H1 (cell line): Measurements from ENCODE around the gene SLC6A19. TPM values are rescaled to one million over a fixed set of nuclear protein-coding genes. Genes with fewer than 3 reads are reported as not detected.

Experiments
- CTCF ChIA-PET: fragments of 300-600 bp; sonication (Branson Sonifier 250); formaldehyde crosslinking; loops from one replicate; lab custom pipeline; 2021; ENCODE audit not compliant: partially characterized antibody; lab: Charles Lee
- POLR2A ChIA-PET: fragments of 300-600 bp; sonication (Branson Sonifier 250); formaldehyde crosslinking; loops from one replicate; lab custom pipeline; 2021; ENCODE audit warnings: inconsistent platforms; ENCODE audit not compliant: partially characterized antibody; lab: Charles Lee
- DNase-seq, 2 experiments: peaks; one replicate each; pipeline versions ENCODE4 v3.0.0 to v3.0.0-alpha.2; 2010 to 2022; ENCODE audit warnings: low spot score in 2 of 2, low read depth in 1 of 2, mixed read lengths in 1 of 2
- FAIRE-seq: peaks from 2 replicates; lab custom pipeline; 2011; peaks lifted over from hg19 to GRCh38; lab: Jason Lieb, UNC
- H2AFZ ChIP-seq: 2 replicates; pipeline ENCODE4 v1.8.1; 2012; ENCODE audit warnings: low read length, inconsistent platforms
- H2AK5ac ChIP-seq: 2 replicates; pipeline ENCODE4 v1.6.1; 2013; ENCODE audit warnings: low read depth, low read length
- H2BK120ac ChIP-seq: replicated peaks from 2 replicates; pipeline ENCODE3; 2013; ENCODE audit warnings: low read depth, low read length, inconsistent platforms
- H2BK12ac ChIP-seq: 2 replicates; pipeline ENCODE4 v1.6.1; 2013; ENCODE audit warnings: low read depth, low read length
- H2BK15ac ChIP-seq: 2 replicates; pipeline ENCODE4 v1.6.1; 2013; ENCODE audit warnings: low read length
- H2BK20ac ChIP-seq: 2 replicates; pipeline ENCODE4 v1.6.1; 2013; ENCODE audit warnings: low read length
- H2BK5ac ChIP-seq: 2 replicates; pipeline ENCODE4 v1.6.1; 2013; ENCODE audit warnings: low read depth, low read length
- H3K14ac ChIP-seq: 2 replicates; pipeline ENCODE4 v1.6.1; 2013; ENCODE audit warnings: inconsistent platforms; ENCODE audit not compliant: insufficient read length
- H3K18ac ChIP-seq: 2 replicates; pipeline ENCODE4 v1.6.1; 2013; ENCODE audit warnings: low read length; ENCODE audit errors: extremely low read depth
- H3K23ac ChIP-seq: 2 replicates; pipeline ENCODE4 v1.6.1; 2013; ENCODE audit warnings: inconsistent platforms; ENCODE audit not compliant: insufficient read length
- H3K23me2 ChIP-seq: 2 replicates; pipeline ENCODE4 v1.6.1; 2013; ENCODE audit warnings: low read depth, low read length
- H3K27ac ChIP-seq: 2 replicates; pipeline ENCODE4 v1.6.1; 2011; ENCODE audit warnings: low read depth, low read length, inconsistent platforms
- H3K27me3 ChIP-seq, 4 experiments: replicated peaks in 1 of 4; 1 replicate in 1 of 4; 2 replicates in 3 of 4; pipeline versions ENCODE4 v1.6.1 to v1.8.1; 2011 to 2013; ENCODE audit warnings: low read length in 3 of 4, mild to moderate bottlenecking in 3 of 4, inconsistent platforms in 2 of 4, mixed read lengths in 2 of 4, moderate library complexity in 1 of 4; ENCODE audit not compliant: control insufficient read depth in 3 of 4, insufficient read depth in 3 of 4; ENCODE audit errors: extremely low read depth in 1 of 4
- H3K36me3 ChIP-seq, 4 experiments: 2 replicates each; pipeline versions ENCODE4 v1.6.1 to v1.8.1; 2011 to 2013; ENCODE audit warnings: mild to moderate bottlenecking in 4 of 4, low read length in 3 of 4, moderate library complexity in 2 of 4, control low read depth in 1 of 4, inconsistent platforms in 1 of 4; ENCODE audit not compliant: insufficient read depth in 4 of 4, control insufficient read depth in 2 of 4
- H3K4ac ChIP-seq: replicated peaks from 2 replicates; pipeline ENCODE3; 2013; ENCODE audit warnings: low read length, low read depth, mixed read lengths, inconsistent platforms; ENCODE audit not compliant: insufficient read length
- H3K4me1 ChIP-seq, 4 experiments: replicated peaks in 1 of 4; 1 replicate in 1 of 4; 2 replicates in 3 of 4; pipeline versions ENCODE4 v1.6.1 to v1.8.1; 2011 to 2013; ENCODE audit warnings: low read length in 3 of 4, inconsistent platforms in 2 of 4, mixed read lengths in 1 of 4; ENCODE audit not compliant: insufficient read depth in 4 of 4, control insufficient read depth in 3 of 4
- H3K4me2 ChIP-seq, 2 experiments: 2 replicates each; pipeline versions ENCODE4 v1.6.1 to v1.8.1; 2011 to 2013; ENCODE audit warnings: low read depth in 2 of 2, low read length in 2 of 2, control low read depth in 1 of 2, inconsistent platforms in 1 of 2, mild to moderate bottlenecking in 1 of 2; ENCODE audit not compliant: insufficient read depth in 1 of 2
- H3K4me3 ChIP-seq, 4 experiments: fragments of 200-600, 300-600 bp in 1 of 4; sonication (generic), shearing (Covaris generic), sonication (Bioruptor Twin) in 1 of 4; 2 replicates each; pipeline versions ENCODE4 v1.5.1 to v1.8.1; 2011 to 2016; ENCODE audit warnings: low read length in 4 of 4, low read depth in 3 of 4, control low read depth in 2 of 4, inconsistent platforms in 2 of 4, mild to moderate bottlenecking in 2 of 4, mixed read lengths in 1 of 4, moderate library complexity in 1 of 4; ENCODE audit not compliant: insufficient read depth in 2 of 4; ENCODE audit errors: extremely low read depth in 1 of 4
- H3K56ac ChIP-seq: replicated peaks from 2 replicates; pipeline ENCODE3; 2013; ENCODE audit warnings: low read depth, mild to moderate bottlenecking, mixed read lengths, low read length, inconsistent platforms; ENCODE audit not compliant: insufficient read length
- H3K79me1 ChIP-seq: 2 replicates; pipeline ENCODE4 v1.6.1; 2013; ENCODE audit warnings: low read depth, low read length, control low read depth
- H3K79me2 ChIP-seq, 2 experiments: 2 replicates each; pipeline versions ENCODE4 v1.6.1 to v1.8.1; 2012 to 2013; ENCODE audit warnings: low read length in 2 of 2, mild to moderate bottlenecking in 2 of 2, inconsistent platforms in 1 of 2; ENCODE audit not compliant: insufficient read depth in 2 of 2, control insufficient read depth in 1 of 2
- H3K9ac ChIP-seq, 4 experiments: replicated peaks in 1 of 4; 1 replicate in 1 of 4; 2 replicates in 3 of 4; pipeline versions ENCODE4 v1.6.1 to v1.8.1; 2011 to 2013; ENCODE audit warnings: low read depth in 3 of 4, low read length in 3 of 4, control low read depth in 2 of 4, mild to moderate bottlenecking in 2 of 4, moderate library complexity in 2 of 4, inconsistent platforms in 1 of 4; ENCODE audit errors: extremely low read depth in 1 of 4
- H3K9me3 ChIP-seq, 2 experiments: 2 replicates each; pipeline versions ENCODE4 v1.6.1 to v1.8.1; 2012 to 2013; ENCODE audit warnings: mild to moderate bottlenecking in 2 of 2, moderate library complexity in 2 of 2, control low read depth in 1 of 2, inconsistent platforms in 1 of 2, low read depth in 1 of 2, low read length in 1 of 2, mixed read lengths in 1 of 2; ENCODE audit not compliant: insufficient read depth in 2 of 2
- H4K20me1 ChIP-seq, 2 experiments: replicated peaks in 1 of 2; 2 replicates each; pipeline versions ENCODE3 to v1.8.1; 2011 to 2013; ENCODE audit warnings: inconsistent platforms in 2 of 2, low read length in 2 of 2, mild to moderate bottlenecking in 1 of 2; ENCODE audit not compliant: insufficient read depth in 2 of 2, control insufficient read depth in 1 of 2
- H4K5ac ChIP-seq: 2 replicates; pipeline ENCODE4 v1.6.1; 2013; ENCODE audit warnings: low read length, low read depth, mixed read lengths, inconsistent platforms; ENCODE audit not compliant: insufficient read length
- H4K8ac ChIP-seq: 2 replicates; pipeline ENCODE4 v1.8.0; 2013; ENCODE audit warnings: mild to moderate bottlenecking, moderate library complexity, low read length, inconsistent platforms; ENCODE audit not compliant: insufficient read depth; ENCODE audit errors: extremely low read depth
- H4K91ac ChIP-seq: replicated peaks from 2 replicates; pipeline ENCODE3; 2013; ENCODE audit warnings: low read length, mixed read lengths, inconsistent platforms; ENCODE audit not compliant: insufficient read length
- ASH2L ChIP-seq: fragments of 200-600, 300-600 bp; sonication (generic); IDR thresholded peaks from one replicate; pipeline ENCODE4 v1.7.1; 2017; ENCODE audit warnings: low read length
- BCL11A ChIP-seq, 2 experiments: IDR thresholded peaks; one replicate each; pipeline ENCODE4 v1.6.1; 2011; ENCODE audit warnings: low read depth in 2 of 2, low read length in 2 of 2, mild to moderate bottlenecking in 2 of 2
- CBX5 ChIP-seq: fragments of 300-800, 300-1000 bp; sonication (generic); IDR thresholded peaks from 2 replicates; pipeline ENCODE4 v1.7.1; 2016; ENCODE audit warnings: antibody characterized with exemption, low read length, low read depth
- CREB1 ChIP-seq: IDR thresholded peaks from 2 replicates; pipeline ENCODE4 v1.6.1; 2012; ENCODE audit warnings: inconsistent platforms
- EGR1 ChIP-seq: IDR thresholded peaks from 2 replicates; pipeline ENCODE4 v1.6.1; 2011; ENCODE audit warnings: low read depth, low read length, borderline replicate concordance
- EP300 ChIP-seq, 2 experiments: IDR thresholded peaks; 1 replicate in 1 of 2; 2 replicates in 1 of 2; pipeline ENCODE4 v1.6.1; 2011 to 2012; ENCODE audit warnings: low read depth in 2 of 2, low read length in 2 of 2, mild to moderate bottlenecking in 2 of 2, borderline replicate concordance in 1 of 2, inconsistent platforms in 1 of 2, moderate library complexity in 1 of 2
- FOSL1 ChIP-seq: IDR thresholded peaks from 2 replicates; pipeline ENCODE4 v1.6.1; 2011; ENCODE audit warnings: mild to moderate bottlenecking, low read depth, low read length, moderate library complexity; ENCODE audit not compliant: insufficient read depth
- MAFK ChIP-seq: IDR thresholded peaks from 2 replicates; pipeline ENCODE4 v1.6.1; 2012; ENCODE audit warnings: low read depth, mild to moderate bottlenecking, improper control_type of control experiment, low read length
- MAX ChIP-seq: IDR thresholded peaks from 2 replicates; pipeline ENCODE4 v1.6.1; 2012; ENCODE audit warnings: inconsistent platforms
- SAP30 ChIP-seq: fragments of 300-600 bp; sonication (generic); IDR thresholded peaks from 2 replicates; pipeline ENCODE4 v1.7.1; 2012; ENCODE audit warnings: low read length, moderate library complexity, mild to moderate bottlenecking, inconsistent platforms; ENCODE audit not compliant: insufficient read depth, insufficient replicate concordance
- SP1 ChIP-seq: IDR thresholded peaks from 2 replicates; pipeline ENCODE4 v1.6.1; 2011; ENCODE audit warnings: low read depth, low read length
- TAF7 ChIP-seq: optimal IDR thresholded peaks from 2 replicates; pipeline ENCODE3; 2011; ENCODE audit warnings: low read depth, mild to moderate bottlenecking, inconsistent platforms, low read length, moderate library complexity, borderline replicate concordance
- TEAD4 ChIP-seq: IDR thresholded peaks from 2 replicates; pipeline ENCODE4 v1.6.1; 2012; ENCODE audit warnings: low read depth, low read length, inconsistent platforms, mixed read lengths
- ZNF274 ChIP-seq: IDR thresholded peaks from 2 replicates; pipeline ENCODE4 v1.7.0; 2012; ENCODE audit warnings: low read length, borderline replicate concordance; ENCODE audit errors: extremely low read depth
- WGBS, 2 experiments: shearing (Covaris generic) in 1 of 2; methylation state at CpG; one replicate each; pipeline versions ENCODE4 v1.1.6 to v1.1.7; 2013 to 2015; ENCODE audit warnings: low lambda C conversion rate in 2 of 2, mixed read lengths in 2 of 2, inconsistent platforms in 1 of 2, low coverage in 1 of 2, missing lambda C conversion rate in 1 of 2; ENCODE audit not compliant: insufficient replicate concordance in 2 of 2, insufficient coverage in 1 of 2, insufficient read length in 1 of 2; ENCODE audit errors: extremely low coverage in 1 of 2, missing lambda C conversion rate in 1 of 2; 5-methylcytosine and 5-hydroxymethylcytosine counted together
- polyA plus RNA-seq, 7 experiments: library from polyadenylated mRNA; depleted of rRNA in 3 of 7; stranded (reverse) in 5 of 7; unstranded in 2 of 7; fragments of >200 nt in 5 of 7; fragments of 200-250 nt in 2 of 7; gene quantifications; 1 replicate in 5 of 7; 2 replicates in 1 of 7; 4 replicates in 1 of 7; pipeline versions ENCODE4 v1.2.1 to v1.2.3, GENCODE V29; 2011 to 2013; ENCODE audit warnings: missing spikeins in 2 of 7, mixed read lengths in 2 of 7
- total RNA-seq: library from RNA; stranded (reverse); fragmentation: NEBNext Ultra II Directional; extraction: Animal tissue kit (Norgen Biotek cat#: 25700); gene quantifications from 2 replicates; pipeline ENCODE4 v1.2.1, GENCODE V29; 2021

The SLC6A19 gene
- total and polyA plus RNA-seq, 2 of the 8 experiments (the other 6 are each of a cell fraction or from before 2014, with no cell fraction given) = 0.02 TPM; not detected in 1

- Histone ChIP-seq H3K14ac (no peak within 1 kb of the TSS), H2BK120ac (no peak within 1 kb of the TSS), H2BK5ac (no peak within 1 kb of the TSS), H3K79me1 (no peaks in the 10 kb centered on the region), H4K20me1 (peaks cover 0 to 5% of the 10 kb centered on the region in 2 experiments), H3K4me1 (peaks cover 0 to 5% (median 1%) of the 10 kb centered on the region in 4 experiments; a peak in 3 of 7 replicates), H3K27ac (no peak within 1 kb of the TSS), H4K5ac (no peak within 1 kb of the TSS), H3K23ac (no peak within 1 kb of the TSS), H3K4ac (no peak within 1 kb of the TSS), H3K4me3 (no peak within 1 kb of the TSS), H4K91ac (no peak within 1 kb of the TSS), H3K56ac (no peak within 1 kb of the TSS), H3K9me3 (peaks cover 0 to 4% of the 10 kb centered on the region in 2 experiments; a peak in 1 of 4 replicates), H2BK12ac (no peak within 1 kb of the TSS), H3K79me2 (no peaks in the 10 kb centered on the region), H2AK5ac (no peak within 1 kb of the TSS), H3K23me2 (peaks cover 6% of the 10 kb centered on the region; the same call in 1 of the 2 replicates), H2AFZ (no peak within 1 kb of the TSS), H2BK15ac (no peak within 1 kb of the TSS), H3K36me3 (no peaks in the 10 kb centered on the region), H2BK20ac (no peak within 1 kb of the TSS), H4K8ac (no peak within 1 kb of the TSS; the same call in 1 of the 2 replicates), H3K18ac (no peak within 1 kb of the TSS), H3K9ac (no peak within 1 kb of the TSS), H3K4me2 (no peak within 1 kb of the TSS), H3K27me3 (no peaks in the 10 kb centered on the region; a peak in 1 of 7 replicates)
- ChIA-PET CTCF (interaction anchor here (0.6 to 1.2 kb wide), 3 partner anchors 9 to 337 kb away, joined by 3 to 4 read pairs (median 3); no protein-coding TSS in a partner anchor), POLR2A (no interaction called here)
- DNase-seq (no peak), FAIRE-seq (no peak)
- WGBS, 2 experiments = 83% methylated on average over 11 of the region's 11 CpGs; no CpG with 5 or more reads in 1 of the 2 experiments
- TF ChIP-seq EP300 (IDR thresholded peaks at IDR 0.05; ENCODE audit: borderline replicate concordance in 1 of 2, low read depth in 2 of 2, low read length in 2 of 2) (no peak), MAX (no peak), FOSL1 (no peak), SAP30 (no peak), EGR1 (no peak), ZNF274 (no peak), BCL11A (IDR thresholded peaks at IDR 0.05; ENCODE audit: low read depth in 2 of 2, low read length in 2 of 2) (no peak), TEAD4 (no peak), ASH2L (no peak), CREB1 (no peak), MAFK (no peak), SP1 (no peak), CBX5 (no peak), TAF7 (no peak)
Observed at GRCh38 chr5:1225081-1225480, 23.7 kb downstream of the SLC6A19 start, which contains the start of gene SLC6A18. Gene SLC6A18 (plus strand): TSS chr5:1225381. CDS start chr5:1225478, 97 bp downstream.
